Endothelial cell of umbilical vein (primary cell): Measurements from ENCODE around the gene TJP3. TPM values are rescaled to one million over a fixed set of nuclear protein-coding genes. Genes with fewer than 3 reads are reported as not detected.

Experiments used
- BruUV-seq: library from RNA; stranded (reverse); fragments of 400-500 nt; replicated peaks from 2 replicates; lab custom pipeline; 2021; lab: Mats Ljungman, UMichigan
- CTCF ChIA-PET: fragments of 300-600, 350-600 bp; sonication (Branson Sonifier 250); formaldehyde crosslinking; loops from one replicate; lab custom pipeline; 2021; ENCODE audit warnings: antibody characterized with exemption, inconsistent platforms; lab: Charles Lee
- POLR2A ChIA-PET: fragments of 300-600, 350-600 bp; sonication (Branson Sonifier 250); formaldehyde crosslinking; loops from one replicate; lab custom pipeline; 2021; ENCODE audit warnings: antibody characterized with exemption, inconsistent platforms; lab: Charles Lee
- DNase-seq: peaks from one replicate; pipeline ENCODE4 v3.0.0-alpha.2; 2011; ENCODE audit warnings: low read depth, low spot score
- FAIRE-seq: peaks from 2 replicates; lab custom pipeline; 2011; peaks lifted over from hg19 to GRCh38; lab: Jason Lieb, UNC
- H2AFZ ChIP-seq: 2 replicates; pipeline ENCODE4 v1.6.0; 2012; ENCODE audit warnings: low read depth, low read length, control low read depth, inconsistent platforms
- H3K27ac ChIP-seq: 2 replicates; pipeline ENCODE4 v1.5.1; 2011; ENCODE audit warnings: low read depth, mild to moderate bottlenecking, control low read depth, low read length, moderate library complexity; ENCODE audit not compliant: insufficient read depth
- H3K27me3 ChIP-seq, 2 experiments: 2 replicates each; pipeline versions ENCODE4 v1.6.0 to v1.6.1; 2011; ENCODE audit warnings: low read length in 2 of 2, mixed read lengths in 1 of 2; ENCODE audit not compliant: control insufficient read depth in 2 of 2, insufficient read depth in 2 of 2
- H3K36me3 ChIP-seq, 2 experiments: 2 replicates in 1 of 2; 3 replicates in 1 of 2; pipeline ENCODE4 v1.5.1; 2011; ENCODE audit warnings: low read length in 2 of 2, mild to moderate bottlenecking in 1 of 2, moderate library complexity in 1 of 2; ENCODE audit not compliant: control insufficient read depth in 2 of 2, insufficient read depth in 2 of 2; ENCODE audit errors: extremely low read depth in 1 of 2
- H3K4me1 ChIP-seq: 3 replicates; pipeline ENCODE4 v1.5.1; 2011; ENCODE audit warnings: mild to moderate bottlenecking, low read length; ENCODE audit not compliant: control insufficient read depth, insufficient read depth; ENCODE audit errors: extremely low read depth
- H3K4me2 ChIP-seq: 2 replicates; pipeline ENCODE4 v1.6.1; 2011; ENCODE audit warnings: low read length, control low read depth, mixed read lengths; ENCODE audit not compliant: insufficient read depth
- H3K4me3 ChIP-seq, 3 experiments: fragments of 200-600 bp in 1 of 3; sonication (generic), shearing (Covaris generic) in 1 of 3; replicated peaks in 1 of 3; 2 replicates each; pipeline ENCODE4 v1.5.1; 2011 to 2016; ENCODE audit warnings: control low read depth in 3 of 3, low read length in 3 of 3, mild to moderate bottlenecking in 2 of 3, inconsistent platforms in 1 of 3, low read depth in 1 of 3, moderate library complexity in 1 of 3; ENCODE audit not compliant: insufficient read depth in 1 of 3
- H3K79me2 ChIP-seq: 2 replicates; pipeline ENCODE4 v1.6.0; 2012; ENCODE audit warnings: low read length, inconsistent platforms; ENCODE audit not compliant: control insufficient read depth, insufficient read depth
- H3K9ac ChIP-seq: replicated peaks from 2 replicates; pipeline ENCODE3; 2011; ENCODE audit warnings: low read length, control low read depth; ENCODE audit not compliant: insufficient read depth; ENCODE audit errors: extremely low read depth
- H3K9me1 ChIP-seq: replicated peaks from 3 replicates; pipeline ENCODE4 v1.6.0; 2011; ENCODE audit warnings: mild to moderate bottlenecking, low read length; ENCODE audit not compliant: control insufficient read depth, insufficient read depth; ENCODE audit errors: extremely low read depth
- H3K9me3 ChIP-seq: replicated peaks from 2 replicates; pipeline ENCODE4 v1.5.1; 2012; ENCODE audit warnings: low read length, inconsistent platforms; ENCODE audit not compliant: control insufficient read depth, insufficient read depth
- H4K20me1 ChIP-seq: replicated peaks from 2 replicates; pipeline ENCODE3; 2011; ENCODE audit warnings: mild to moderate bottlenecking, low read length; ENCODE audit not compliant: control insufficient read depth, insufficient read depth; ENCODE audit errors: extremely low read depth
- CTCF ChIP-seq, 2 donors: IDR thresholded peaks; 1 replicate in 1 of 2; 2 replicates in 1 of 2; pipeline ENCODE4 v1.5.1; 2011; ENCODE audit warnings: low read length in 2 of 2, mild to moderate bottlenecking in 2 of 2, moderate library complexity in 2 of 2, control low read depth in 1 of 2, inconsistent platforms in 1 of 2, low read depth in 1 of 2; ENCODE audit not compliant: insufficient read depth in 1 of 2; ENCODE audit errors: extremely low read depth in 1 of 2
- EZH2 ChIP-seq: IDR thresholded peaks from 2 replicates; pipeline ENCODE4 v1.6.1; 2012; ENCODE audit warnings: borderline replicate concordance, low read depth, mild to moderate bottlenecking, moderate library complexity, low read length, inconsistent platforms; ENCODE audit not compliant: severe bottlenecking
- FOS ChIP-seq: IDR thresholded peaks from 2 replicates; pipeline ENCODE4 v1.6.1; 2011; ENCODE audit warnings: mild to moderate bottlenecking, low read length, moderate library complexity, borderline replicate concordance; ENCODE audit not compliant: insufficient read depth
- GATA2 ChIP-seq: IDR thresholded peaks from 2 replicates; pipeline ENCODE4 v1.7.0; 2011; ENCODE audit warnings: low read depth, mild to moderate bottlenecking, moderate library complexity, mixed read lengths, low read length; ENCODE audit not compliant: insufficient read length, insufficient read depth
- JUN ChIP-seq: IDR thresholded peaks from 2 replicates; pipeline ENCODE4 v1.6.1; 2011; ENCODE audit warnings: borderline replicate concordance, low read depth; ENCODE audit not compliant: insufficient read length, insufficient read depth
- MAX ChIP-seq: IDR thresholded peaks from 2 replicates; pipeline ENCODE4 v1.6.1; 2011; ENCODE audit not compliant: insufficient read depth, insufficient read length
- MYC ChIP-seq: IDR thresholded peaks from one replicate; pipeline ENCODE4 v1.6.1; 2011; ENCODE audit warnings: mild to moderate bottlenecking, low read depth, low read length
- POLR2A ChIP-seq: IDR thresholded peaks from 2 replicates; pipeline ENCODE4 v1.6.1; 2012; ENCODE audit warnings: low read depth, mild to moderate bottlenecking, control low read depth, low read length
- POLR2AphosphoS5 ChIP-seq: IDR thresholded peaks from 2 replicates; pipeline ENCODE4 v1.6.1; 2012; ENCODE audit warnings: low read depth, mild to moderate bottlenecking, control low read depth, low read length, moderate library complexity; ENCODE audit not compliant: insufficient read depth
- dilution Hi-C: fragments of 300-500 bp; cut with MboI; formaldehyde crosslinking; loops from one replicate; pipeline ENCODE4 v1.15.0; 2019; ENCODE audit warnings: low sequenced_read_pairs; ENCODE audit not compliant: extremely low pct_ligation_motif_present
- intact Hi-C: fragments of 100-400 bp; cut with micrococcal nuclease; formaldehyde crosslinking; loops from one replicate; pipeline ENCODE4 v1.10.0; 2022
- polyA plus RNA-seq, 4 experiments: library from polyadenylated mRNA; depleted of rRNA in 3 of 4; stranded (reverse) in 3 of 4; unstranded in 1 of 4; fragments of >200 nt; gene quantifications; 2 replicates each; pipeline versions ENCODE4 v1.2.1 to v1.2.3, GENCODE V29; 2011 to 2012; ENCODE audit warnings: missing spikeins in 1 of 4
- total RNA-seq: library from RNA; stranded (reverse); gene quantifications from 2 replicates; pipeline ENCODE4 v1.2.3, GENCODE V29; 2021

The TJP3 gene
- total and polyA plus RNA-seq, 2 donors (not counting 3 experiments of a cell fraction or from before 2014, with no cell fraction given) = 0.10 TPM; not detected in 1

DNA sequence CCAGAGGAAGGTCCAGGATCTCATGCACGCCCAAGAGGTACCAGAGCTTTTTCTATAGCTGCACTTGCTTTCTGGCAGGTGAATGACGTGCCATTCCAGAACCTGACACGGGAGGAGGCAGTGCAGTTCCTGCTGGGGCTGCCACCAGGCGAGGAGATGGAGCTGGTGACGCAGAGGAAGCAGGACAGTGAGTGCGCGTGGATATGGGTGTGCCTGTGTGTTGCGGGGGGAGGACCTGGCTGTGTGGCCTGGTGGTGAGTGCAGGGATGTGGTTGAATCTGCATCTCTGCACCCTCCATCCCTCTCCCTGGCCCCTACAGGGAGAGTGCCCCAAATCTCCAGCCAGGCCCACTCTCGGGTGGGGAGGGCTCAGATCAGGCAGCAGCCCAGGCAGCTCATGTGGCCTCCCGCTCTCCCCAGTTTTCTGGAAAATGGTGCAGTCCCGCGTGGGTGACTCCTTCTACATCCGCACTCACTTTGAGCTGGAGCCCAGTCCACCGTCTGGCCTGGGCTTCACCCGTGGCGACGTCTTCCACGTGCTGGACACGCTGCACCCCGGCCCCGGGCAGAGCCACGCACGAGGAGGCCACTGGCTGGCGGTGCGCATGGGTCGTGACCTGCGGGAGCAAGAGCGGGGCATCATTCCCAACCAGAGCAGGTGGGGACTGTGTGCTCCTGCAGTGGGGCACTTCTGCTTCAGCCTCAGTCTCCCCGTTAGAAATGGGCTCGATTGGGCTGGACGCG lies 30.5 kb downstream of the TJP3 start:
- POLR2A ChIA-PET = no interaction called here
- H3K79me2 ChIP-seq = no peaks in the 10 kb centered on the region
- BruUV-seq = no TSS peak
- intact Hi-C loops = no loop called here
- H3K9ac ChIP-seq = no peak overlapping the region
- dilution Hi-C loops = no loop called here
- H2AFZ ChIP-seq = no peak overlapping the region
- H3K4me1 ChIP-seq = no peaks in the 10 kb centered on the region
- H3K27me3 ChIP-seq = no peaks in the 10 kb centered on the region
- no peak overlapping the region for H3K27ac ChIP-seq
- FAIRE-seq (no peak), DNase-seq (no peak)
- TF ChIP-seq POLR2A (no peak), CTCF (IDR thresholded peaks at IDR 0.05; ENCODE audit: extremely low read depth in 1 of 2, insufficient read depth in 1 of 2, low read depth in 1 of 2, low read length in 2 of 2) (no peak), GATA2 (no peak), MYC (no peak), EZH2 (no peak), FOS (no peak), MAX (no peak), POLR2AphosphoS5 (no peak), JUN (no peak)
- H3K9me3 ChIP-seq = no peaks in the 10 kb centered on the region
- no peaks in the 10 kb centered on the region for H3K9me1 ChIP-seq
- CTCF ChIA-PET = interaction anchor here (0.7 kb wide), 1 partner anchor 84 kb away, joined by 3 read pairs; no protein-coding TSS in a partner anchor
- no peaks in the 10 kb centered on the region for H4K20me1 ChIP-seq
- no peak overlapping the region for H3K4me3 ChIP-seq
- H3K36me3 ChIP-seq = no peaks in the 10 kb centered on the region
- no peak overlapping the region for H3K4me2 ChIP-seq
